Measurements from ENCODE around the gene ZC3H12D.
"Not testable (repeated sequence)": the region's sequence is repeated elsewhere in the genome, so short reads cannot be mapped to it uniquely, and the experiment has no call there.

DNA sequence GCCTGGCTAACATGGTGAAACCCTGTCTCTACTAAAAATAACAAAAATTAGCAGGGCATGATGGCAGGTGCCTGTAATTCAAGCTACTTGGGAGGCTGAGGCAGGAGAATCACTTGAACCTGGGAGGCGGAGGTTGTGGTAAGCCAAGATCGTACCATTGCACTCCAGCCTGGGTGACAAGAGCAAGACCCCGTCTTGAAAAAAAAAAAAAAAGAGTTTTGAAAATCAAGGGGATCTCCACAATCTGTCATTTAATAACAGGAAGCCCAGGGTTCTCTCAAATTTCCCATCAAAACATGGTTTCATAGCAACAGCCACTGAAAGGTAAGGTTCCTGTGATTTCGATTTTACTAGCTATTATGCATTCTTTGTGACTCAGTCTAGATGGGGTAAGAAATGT lies 10.0 kb upstream of the ZC3H12D start:
- TF ChIP-seq, protein P1, sequence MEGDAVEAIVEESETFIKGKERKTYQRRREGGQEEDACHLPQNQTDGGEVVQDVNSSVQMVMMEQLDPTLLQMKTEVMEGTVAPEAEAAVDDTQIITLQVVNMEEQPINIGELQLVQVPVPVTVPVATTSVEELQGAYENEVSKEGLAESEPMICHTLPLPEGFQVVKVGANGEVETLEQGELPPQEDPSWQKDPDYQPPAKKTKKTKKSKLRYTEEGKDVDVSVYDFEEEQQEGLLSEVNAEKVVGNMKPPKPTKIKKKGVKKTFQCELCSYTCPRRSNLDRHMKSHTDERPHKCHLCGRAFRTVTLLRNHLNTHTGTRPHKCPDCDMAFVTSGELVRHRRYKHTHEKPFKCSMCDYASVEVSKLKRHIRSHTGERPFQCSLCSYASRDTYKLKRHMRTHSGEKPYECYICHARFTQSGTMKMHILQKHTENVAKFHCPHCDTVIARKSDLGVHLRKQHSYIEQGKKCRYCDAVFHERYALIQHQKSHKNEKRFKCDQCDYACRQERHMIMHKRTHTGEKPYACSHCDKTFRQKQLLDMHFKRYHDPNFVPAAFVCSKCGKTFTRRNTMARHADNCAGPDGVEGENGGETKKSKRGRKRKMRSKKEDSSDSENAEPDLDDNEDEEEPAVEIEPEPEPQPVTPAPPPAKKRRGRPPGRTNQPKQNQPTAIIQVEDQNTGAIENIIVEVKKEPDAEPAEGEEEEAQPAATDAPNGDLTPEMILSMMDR (conservative IDR thresholded peaks at IDR 0.05; ENCODE audit: low read length), result not testable (repeated sequence)
- TF ChIP-seq EZH2phosphoT487 (IDR thresholded peaks at IDR 0.05; ENCODE audit: borderline replicate concordance), result not testable (repeated sequence)
